H1 (cell line): ENCODE data around the gene METRN. TPM values are rescaled to one million over a fixed set of nuclear protein-coding genes. Genes with fewer than 3 reads are reported as not detected.
A peak's percentile ranks its signal among the peaks of the same experiment; 100 is the strongest.

Source experiments
- CTCF ChIA-PET: fragments of 300-600 bp; sonication (Branson Sonifier 250); formaldehyde crosslinking; loops from one replicate; lab custom pipeline; 2021; ENCODE audit not compliant: partially characterized antibody; lab: Charles Lee
- POLR2A ChIA-PET: fragments of 300-600 bp; sonication (Branson Sonifier 250); formaldehyde crosslinking; loops from one replicate; lab custom pipeline; 2021; ENCODE audit warnings: inconsistent platforms; ENCODE audit not compliant: partially characterized antibody; lab: Charles Lee
- DNase-seq, 2 experiments: peaks; one replicate each; pipeline versions ENCODE4 v3.0.0 to v3.0.0-alpha.2; 2010 to 2022; ENCODE audit warnings: low spot score in 2 of 2, low read depth in 1 of 2, mixed read lengths in 1 of 2
- FAIRE-seq: peaks from 2 replicates; lab custom pipeline; 2011; peaks lifted over from hg19 to GRCh38; lab: Jason Lieb, UNC
- H2AFZ ChIP-seq: 2 replicates; pipeline ENCODE4 v1.8.1; 2012; ENCODE audit warnings: low read length, inconsistent platforms
- H2AK5ac ChIP-seq: 2 replicates; pipeline ENCODE4 v1.6.1; 2013; ENCODE audit warnings: low read depth, low read length
- H2BK120ac ChIP-seq: replicated peaks from 2 replicates; pipeline ENCODE3; 2013; ENCODE audit warnings: low read depth, low read length, inconsistent platforms
- H2BK12ac ChIP-seq: 2 replicates; pipeline ENCODE4 v1.6.1; 2013; ENCODE audit warnings: low read depth, low read length
- H2BK15ac ChIP-seq: 2 replicates; pipeline ENCODE4 v1.6.1; 2013; ENCODE audit warnings: low read length
- H2BK20ac ChIP-seq: 2 replicates; pipeline ENCODE4 v1.6.1; 2013; ENCODE audit warnings: low read length
- H2BK5ac ChIP-seq: 2 replicates; pipeline ENCODE4 v1.6.1; 2013; ENCODE audit warnings: low read depth, low read length
- H3K14ac ChIP-seq: 2 replicates; pipeline ENCODE4 v1.6.1; 2013; ENCODE audit warnings: inconsistent platforms; ENCODE audit not compliant: insufficient read length
- H3K18ac ChIP-seq: 2 replicates; pipeline ENCODE4 v1.6.1; 2013; ENCODE audit warnings: low read length; ENCODE audit errors: extremely low read depth
- H3K23ac ChIP-seq: 2 replicates; pipeline ENCODE4 v1.6.1; 2013; ENCODE audit warnings: inconsistent platforms; ENCODE audit not compliant: insufficient read length
- H3K23me2 ChIP-seq: 2 replicates; pipeline ENCODE4 v1.6.1; 2013; ENCODE audit warnings: low read depth, low read length
- H3K27ac ChIP-seq: 2 replicates; pipeline ENCODE4 v1.6.1; 2011; ENCODE audit warnings: low read depth, low read length, inconsistent platforms
- H3K27me3 ChIP-seq, 4 experiments: replicated peaks in 1 of 4; 1 replicate in 1 of 4; 2 replicates in 3 of 4; pipeline versions ENCODE4 v1.6.1 to v1.8.1; 2011 to 2013; ENCODE audit warnings: low read length in 3 of 4, mild to moderate bottlenecking in 3 of 4, inconsistent platforms in 2 of 4, mixed read lengths in 2 of 4, moderate library complexity in 1 of 4; ENCODE audit not compliant: control insufficient read depth in 3 of 4, insufficient read depth in 3 of 4; ENCODE audit errors: extremely low read depth in 1 of 4
- H3K36me3 ChIP-seq, 4 experiments: 2 replicates each; pipeline versions ENCODE4 v1.6.1 to v1.8.1; 2011 to 2013; ENCODE audit warnings: mild to moderate bottlenecking in 4 of 4, low read length in 3 of 4, moderate library complexity in 2 of 4, control low read depth in 1 of 4, inconsistent platforms in 1 of 4; ENCODE audit not compliant: insufficient read depth in 4 of 4, control insufficient read depth in 2 of 4
- H3K4ac ChIP-seq: replicated peaks from 2 replicates; pipeline ENCODE3; 2013; ENCODE audit warnings: low read length, low read depth, mixed read lengths, inconsistent platforms; ENCODE audit not compliant: insufficient read length
- H3K4me1 ChIP-seq, 4 experiments: replicated peaks in 1 of 4; 1 replicate in 1 of 4; 2 replicates in 3 of 4; pipeline versions ENCODE4 v1.6.1 to v1.8.1; 2011 to 2013; ENCODE audit warnings: low read length in 3 of 4, inconsistent platforms in 2 of 4, mixed read lengths in 1 of 4; ENCODE audit not compliant: insufficient read depth in 4 of 4, control insufficient read depth in 3 of 4
- H3K4me2 ChIP-seq, 2 experiments: 2 replicates each; pipeline versions ENCODE4 v1.6.1 to v1.8.1; 2011 to 2013; ENCODE audit warnings: low read depth in 2 of 2, low read length in 2 of 2, control low read depth in 1 of 2, inconsistent platforms in 1 of 2, mild to moderate bottlenecking in 1 of 2; ENCODE audit not compliant: insufficient read depth in 1 of 2
- H3K4me3 ChIP-seq, 4 experiments: fragments of 200-600, 300-600 bp in 1 of 4; sonication (generic), shearing (Covaris generic), sonication (Bioruptor Twin) in 1 of 4; 2 replicates each; pipeline versions ENCODE4 v1.5.1 to v1.8.1; 2011 to 2016; ENCODE audit warnings: low read length in 4 of 4, low read depth in 3 of 4, control low read depth in 2 of 4, inconsistent platforms in 2 of 4, mild to moderate bottlenecking in 2 of 4, mixed read lengths in 1 of 4, moderate library complexity in 1 of 4; ENCODE audit not compliant: insufficient read depth in 2 of 4; ENCODE audit errors: extremely low read depth in 1 of 4
- H3K56ac ChIP-seq: replicated peaks from 2 replicates; pipeline ENCODE3; 2013; ENCODE audit warnings: low read depth, mild to moderate bottlenecking, mixed read lengths, low read length, inconsistent platforms; ENCODE audit not compliant: insufficient read length
- H3K79me1 ChIP-seq: 2 replicates; pipeline ENCODE4 v1.6.1; 2013; ENCODE audit warnings: low read depth, low read length, control low read depth
- H3K79me2 ChIP-seq, 2 experiments: 2 replicates each; pipeline versions ENCODE4 v1.6.1 to v1.8.1; 2012 to 2013; ENCODE audit warnings: low read length in 2 of 2, mild to moderate bottlenecking in 2 of 2, inconsistent platforms in 1 of 2; ENCODE audit not compliant: insufficient read depth in 2 of 2, control insufficient read depth in 1 of 2
- H3K9ac ChIP-seq, 4 experiments: replicated peaks in 1 of 4; 1 replicate in 1 of 4; 2 replicates in 3 of 4; pipeline versions ENCODE4 v1.6.1 to v1.8.1; 2011 to 2013; ENCODE audit warnings: low read depth in 3 of 4, low read length in 3 of 4, control low read depth in 2 of 4, mild to moderate bottlenecking in 2 of 4, moderate library complexity in 2 of 4, inconsistent platforms in 1 of 4; ENCODE audit errors: extremely low read depth in 1 of 4
- H3K9me3 ChIP-seq, 2 experiments: 2 replicates each; pipeline versions ENCODE4 v1.6.1 to v1.8.1; 2012 to 2013; ENCODE audit warnings: mild to moderate bottlenecking in 2 of 2, moderate library complexity in 2 of 2, control low read depth in 1 of 2, inconsistent platforms in 1 of 2, low read depth in 1 of 2, low read length in 1 of 2, mixed read lengths in 1 of 2; ENCODE audit not compliant: insufficient read depth in 2 of 2
- H4K20me1 ChIP-seq, 2 experiments: replicated peaks in 1 of 2; 2 replicates each; pipeline versions ENCODE3 to v1.8.1; 2011 to 2013; ENCODE audit warnings: inconsistent platforms in 2 of 2, low read length in 2 of 2, mild to moderate bottlenecking in 1 of 2; ENCODE audit not compliant: insufficient read depth in 2 of 2, control insufficient read depth in 1 of 2
- H4K5ac ChIP-seq: 2 replicates; pipeline ENCODE4 v1.6.1; 2013; ENCODE audit warnings: low read length, low read depth, mixed read lengths, inconsistent platforms; ENCODE audit not compliant: insufficient read length
- H4K8ac ChIP-seq: 2 replicates; pipeline ENCODE4 v1.8.0; 2013; ENCODE audit warnings: mild to moderate bottlenecking, moderate library complexity, low read length, inconsistent platforms; ENCODE audit not compliant: insufficient read depth; ENCODE audit errors: extremely low read depth
- H4K91ac ChIP-seq: replicated peaks from 2 replicates; pipeline ENCODE3; 2013; ENCODE audit warnings: low read length, mixed read lengths, inconsistent platforms; ENCODE audit not compliant: insufficient read length
- BACH1 ChIP-seq: IDR thresholded peaks from 2 replicates; pipeline ENCODE4 v1.6.1; 2012; ENCODE audit warnings: low read length, improper control_type of control experiment
- BRCA1 ChIP-seq: IDR thresholded peaks from 2 replicates; pipeline ENCODE4 v1.6.1; 2012; ENCODE audit warnings: low read depth, low read length, improper control_type of control experiment
- CBX5 ChIP-seq: fragments of 300-800, 300-1000 bp; sonication (generic); IDR thresholded peaks from 2 replicates; pipeline ENCODE4 v1.7.1; 2016; ENCODE audit warnings: antibody characterized with exemption, low read length, low read depth
- JUND ChIP-seq: IDR thresholded peaks from 2 replicates; pipeline ENCODE4 v1.6.1; 2011; ENCODE audit warnings: mild to moderate bottlenecking, improper control_type of control experiment, low read length
- KDM4A ChIP-seq: IDR thresholded peaks from one replicate; pipeline ENCODE4 v1.7.1; 2012; ENCODE audit warnings: low read depth, mild to moderate bottlenecking, moderate library complexity, low read length, inconsistent platforms; ENCODE audit not compliant: severe bottlenecking
- SIRT6 ChIP-seq: IDR thresholded peaks from one replicate; pipeline ENCODE4 v1.7.1; 2012; ENCODE audit warnings: low read length, inconsistent platforms
- SP1 ChIP-seq: IDR thresholded peaks from 2 replicates; pipeline ENCODE4 v1.6.1; 2011; ENCODE audit warnings: low read depth, low read length
- WGBS, 2 experiments: shearing (Covaris generic) in 1 of 2; methylation state at CpG; one replicate each; pipeline versions ENCODE4 v1.1.6 to v1.1.7; 2013 to 2015; ENCODE audit warnings: low lambda C conversion rate in 2 of 2, mixed read lengths in 2 of 2, inconsistent platforms in 1 of 2, low coverage in 1 of 2, missing lambda C conversion rate in 1 of 2; ENCODE audit not compliant: insufficient replicate concordance in 2 of 2, insufficient coverage in 1 of 2, insufficient read length in 1 of 2; ENCODE audit errors: extremely low coverage in 1 of 2, missing lambda C conversion rate in 1 of 2; 5-methylcytosine and 5-hydroxymethylcytosine counted together
- long read RNA-seq, 2 experiments: library from RNA in 1 of 2; library from capped mRNA in 1 of 2; stranded (forward); transcript quantifications; one replicate each; pipeline ENCODE4 v2.0.0, GENCODE V29; 2021; ENCODE audit warnings: inconsistent platforms in 1 of 2
- polyA minus RNA-seq, 3 experiments: library from RNA; depleted of rRNA, polyadenylated mRNA; stranded (reverse); fragments of >200 nt; gene quantifications; 1 replicate in 2 of 3; 2 replicates in 1 of 3; pipeline ENCODE4 v1.2.3, GENCODE V29; 2011
- polyA plus RNA-seq, 7 experiments: library from polyadenylated mRNA; depleted of rRNA in 3 of 7; stranded (reverse) in 5 of 7; unstranded in 2 of 7; fragments of >200 nt in 5 of 7; fragments of 200-250 nt in 2 of 7; gene quantifications; 1 replicate in 5 of 7; 2 replicates in 1 of 7; 4 replicates in 1 of 7; pipeline versions ENCODE4 v1.2.1 to v1.2.3, GENCODE V29; 2011 to 2013; ENCODE audit warnings: missing spikeins in 2 of 7, mixed read lengths in 2 of 7
- total RNA-seq: library from RNA; stranded (reverse); fragmentation: NEBNext Ultra II Directional; extraction: Animal tissue kit (Norgen Biotek cat#: 25700); gene quantifications from 2 replicates; pipeline ENCODE4 v1.2.1, GENCODE V29; 2021
- TF ChIP-seq, protein P1 (sequence below): IDR thresholded peaks from 2 replicates; pipeline ENCODE4 v1.6.1; 2012; ENCODE audit warnings: inconsistent platforms

METRN gene
- 18.7 and 19.1 TPM in 2 replicates for total RNA-seq
- 25.8 and 43.4 TPM in 2 replicates for polyA plus RNA-seq (2011; rRNA removed)
- polyA plus RNA-seq (2011; cell fraction: cytosol; rRNA removed) = 39.6 TPM
- 64.1 TPM for polyA plus RNA-seq (2011; cell fraction: nucleus; rRNA removed)
- polyA plus RNA-seq (2012, experiment 1 of 2) = 7.7 to 23.1 TPM (median 19.6 TPM) in 4 replicates
- polyA plus RNA-seq (2012, experiment 2 of 2) = 13.6 TPM
- polyA plus RNA-seq (2013, experiment 1 of 2) = 11.6 TPM
- polyA plus RNA-seq (2013, experiment 2 of 2) = 12.0 TPM
- polyA minus RNA-seq (2011; rRNA and poly(A)+ RNA removed) = 2.6 and 3.7 TPM in 2 replicates
- polyA minus RNA-seq (2011; cell fraction: cytosol; rRNA and poly(A)+ RNA removed) = 10.6 TPM
- polyA minus RNA-seq (2011; cell fraction: nucleus; rRNA and poly(A)+ RNA removed) = 13.7 TPM
- long read RNA-seq, experiment 1, transcript METRN-204 (4 exons, 3,325 nt) = major isoform, 10 of 20 reads
- long read RNA-seq, experiment 1, partial matches to known transcripts = 5 of 20 reads
- long read RNA-seq, experiment 1, other reads (novel, unspliced or antisense) = 3 of 20 reads
- long read RNA-seq, experiment 2 = 0 reads

DNA sequence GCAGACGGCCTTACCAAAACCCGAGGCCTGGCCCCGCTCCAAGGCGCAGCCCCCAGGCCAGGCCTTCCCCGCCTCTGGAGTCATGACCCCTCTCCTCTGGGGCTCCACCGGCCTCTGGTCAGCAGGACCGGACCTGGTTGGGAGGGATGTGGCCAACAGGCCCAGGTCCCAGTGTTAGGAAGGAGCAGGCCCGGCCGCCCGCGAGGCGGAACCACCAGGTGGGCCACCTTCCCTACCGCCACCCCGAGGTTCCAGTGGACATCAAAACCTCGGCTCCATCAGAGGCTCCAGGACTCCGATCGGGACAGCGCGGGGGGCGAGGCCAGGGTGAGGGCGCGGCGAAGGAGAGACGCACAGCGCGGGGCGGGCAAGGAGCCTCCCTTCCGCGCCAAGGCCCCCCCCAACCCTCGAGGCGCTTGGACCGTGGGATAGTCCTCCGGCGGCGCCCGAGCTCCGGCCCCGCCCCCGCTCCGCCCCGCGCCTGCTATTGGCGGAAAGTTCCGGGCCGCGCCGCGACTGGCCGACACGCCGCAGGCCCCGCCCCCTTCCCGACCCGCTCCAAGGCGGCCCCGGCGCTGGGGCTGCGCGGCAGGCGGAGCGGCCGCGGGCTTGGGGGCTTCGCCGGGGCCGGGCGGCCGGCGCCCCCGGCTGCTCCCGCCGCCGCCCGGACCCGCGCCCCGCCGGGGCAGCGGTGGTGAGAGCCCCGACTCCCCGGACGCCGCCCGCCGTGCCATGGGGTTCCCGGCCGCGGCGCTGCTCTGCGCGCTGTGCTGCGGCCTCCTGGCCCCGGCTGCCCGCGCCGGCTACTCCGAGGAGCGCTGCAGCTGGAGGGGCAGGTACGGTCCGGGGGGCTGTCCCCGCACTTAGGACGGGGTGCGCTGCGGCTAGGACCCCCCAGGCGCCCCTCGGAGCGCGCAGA, at the start of gene METRN:
Gene METRN, plus strand, starts transcription at position 561 of the 919 bp plus-strand sequence. Its CDS starts 172 bp downstream, at position 733.
- Histone ChIP-seq H3K4me1 (peaks cover 0 to 23% (median 16%) of the 10 kb centered on the region in 4 experiments; a peak in 5 of 7 replicates), H2BK5ac (no peak within 1 kb of the TSS; the same call in 1 of the 2 replicates), H3K79me1 (no peaks in the 10 kb centered on the region), H3K4ac (no peak within 1 kb of the TSS), H4K20me1 (peaks cover 2 to 8% of the 10 kb centered on the region in 2 experiments), H3K56ac (no peak within 1 kb of the TSS), H3K23ac (no peak within 1 kb of the TSS), H3K9me3 (no peaks in the 10 kb centered on the region), H3K9ac (peak within 1 kb of the TSS in 1 of 4 experiments; percentile 54; a peak in 2 of 7 replicates), H4K5ac (no peak within 1 kb of the TSS), H3K4me2 (peak within 1 kb of the TSS; percentile 53 to 83), H3K23me2 (peaks cover 11% of the 10 kb centered on the region; the same call in 1 of the 2 replicates), H3K4me3 (peak within 1 kb of the TSS; percentile 41 to 74 (median 44); a peak in 7 of 8 replicates), H3K27me3 (peaks cover 0 to 51% (median 27%) of the 10 kb centered on the region in 4 experiments; a peak in 6 of 7 replicates), H2BK20ac (no peak within 1 kb of the TSS), H4K8ac (peak within 1 kb of the TSS; percentile 75), H4K91ac (no peak within 1 kb of the TSS), H2BK120ac (no peak within 1 kb of the TSS), H3K18ac (peak within 1 kb of the TSS; percentile 48), H2AFZ (no peak within 1 kb of the TSS), H3K27ac (no peak within 1 kb of the TSS), H3K14ac (no peak within 1 kb of the TSS), H2BK12ac (no peak within 1 kb of the TSS), H3K79me2 (no peaks in the 10 kb centered on the region), H3K36me3 (no peaks in the 10 kb centered on the region), H2BK15ac (no peak within 1 kb of the TSS), H2AK5ac (peak within 1 kb of the TSS; percentile 75; the same call in 1 of the 2 replicates)
- whole genome bisulfite sequencing, 2 experiments = 11% methylated on average over 45 of the region's 108 CpGs; no CpG with 5 or more reads in 1 of the 2 experiments
- FAIRE-seq (no peak), DNase-seq (peak in 1 of 2 experiments; percentile 95)
- ChIA-PET CTCF (interaction anchor here (0.8 to 33.4 kb wide), 9 partner anchors 7 to 167 kb away, joined by 3 to 977 read pairs (median 9); partner anchors contain the start of genes ANTKMT, CCDC78, CHTF18 and CIAO3), POLR2A (interaction anchor here (0.8 to 20.9 kb wide), 11 partner anchors 12 to 86 kb away, joined by 3 to 353 read pairs (median 7); partner anchors contain the start of genes ANTKMT, CCDC78, GNG13 and HAGHL)
- TF ChIP-seq, protein P1, sequence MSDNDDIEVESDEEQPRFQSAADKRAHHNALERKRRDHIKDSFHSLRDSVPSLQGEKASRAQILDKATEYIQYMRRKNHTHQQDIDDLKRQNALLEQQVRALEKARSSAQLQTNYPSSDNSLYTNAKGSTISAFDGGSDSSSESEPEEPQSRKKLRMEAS = 0 out of 2 replicates have a peak, but pooled peaks have one; percentile 16
- 0 out of 2 replicates have a peak, but pooled peaks have one; percentile 39 for TF ChIP-seq SP1
- TF ChIP-seq CBX5 = no peak
- peak; percentile 16 for TF ChIP-seq KDM4A
- no peak for TF ChIP-seq BRCA1
- TF ChIP-seq SIRT6 = no peak
- TF ChIP-seq JUND = no peak
- no peak for TF ChIP-seq BACH1
